Measurements from ENCODE around the gene CASQ1. TPM values are rescaled to one million over a fixed set of nuclear protein-coding genes. Genes with fewer than 3 reads are reported as not detected.

The CASQ1 gene
- total and polyA plus RNA-seq, 9 of the 15 experiments (the other 6 are each of a cell fraction or from before 2014, with no cell fraction given): not detected

- DNase-seq (ENCODE audit: extremely low read depth in 1 of 4, low spot score in 3 of 4): no peak
- no peaks in the 10 kb centered on the region for H4K20me1 ChIP-seq (replicated peaks; ENCODE audit: control insufficient read depth, insufficient read depth, low read length)
- in situ Hi-C loops (cut with MboI) (no loop called here), intact Hi-C loops (cut with micrococcal nuclease) (no loop called here)
- WGBS (ENCODE audit: insufficient coverage, low coverage, missing lambda C conversion rate): 4% methylated on average over 4 of the region's 4 CpGs
- no peak for FAIRE-seq
- TF ChIP-seq NR2C1 (IDR thresholded peaks at IDR 0.05) (no peak), NR2C1 (tag; IDR thresholded peaks at IDR 0.05) (no peak), CBFA2T3 (IDR thresholded peaks at IDR 0.05) (no peak), NR2F6 (CRISPR knock-in tag; IDR thresholded peaks at IDR 0.05) (no peak), ZNF551 (CRISPR knock-in tag; IDR thresholded peaks at IDR 0.05) (no peak), ZBTB33 (CRISPR knock-in tag; IDR thresholded peaks at IDR 0.05) (no peak), MBD2 (IDR thresholded peaks at IDR 0.05; ENCODE audit: borderline replicate concordance, low read depth) (no peak), DIDO1 (tag; IDR thresholded peaks at IDR 0.05; ENCODE audit: low read depth) (no peak), ZNF41 (CRISPR knock-in tag; conservative IDR thresholded peaks at IDR 0.05) (no peak), GABPA (tag; conservative IDR thresholded peaks at IDR 0.05; ENCODE audit: low read depth) (no peak), ZBTB8A (IDR thresholded peaks at IDR 0.05; ENCODE audit: partially characterized antibody) (no peak)
- TF ChIP-seq, protein P1, sequence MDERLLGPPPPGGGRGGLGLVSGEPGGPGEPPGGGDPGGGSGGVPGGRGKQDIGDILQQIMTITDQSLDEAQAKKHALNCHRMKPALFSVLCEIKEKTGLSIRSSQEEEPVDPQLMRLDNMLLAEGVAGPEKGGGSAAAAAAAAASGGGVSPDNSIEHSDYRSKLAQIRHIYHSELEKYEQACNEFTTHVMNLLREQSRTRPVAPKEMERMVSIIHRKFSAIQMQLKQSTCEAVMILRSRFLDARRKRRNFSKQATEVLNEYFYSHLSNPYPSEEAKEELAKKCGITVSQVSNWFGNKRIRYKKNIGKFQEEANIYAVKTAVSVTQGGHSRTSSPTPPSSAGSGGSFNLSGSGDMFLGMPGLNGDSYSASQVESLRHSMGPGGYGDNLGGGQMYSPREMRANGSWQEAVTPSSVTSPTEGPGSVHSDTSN (CRISPR knock-in tag; IDR thresholded peaks at IDR 0.05; ENCODE audit: low read depth): no peak
- TF ChIP-seq, protein P1 (tag; conservative IDR thresholded peaks at IDR 0.05; ENCODE audit: low read depth): no peak
- TF ChIP-seq, protein P2, sequence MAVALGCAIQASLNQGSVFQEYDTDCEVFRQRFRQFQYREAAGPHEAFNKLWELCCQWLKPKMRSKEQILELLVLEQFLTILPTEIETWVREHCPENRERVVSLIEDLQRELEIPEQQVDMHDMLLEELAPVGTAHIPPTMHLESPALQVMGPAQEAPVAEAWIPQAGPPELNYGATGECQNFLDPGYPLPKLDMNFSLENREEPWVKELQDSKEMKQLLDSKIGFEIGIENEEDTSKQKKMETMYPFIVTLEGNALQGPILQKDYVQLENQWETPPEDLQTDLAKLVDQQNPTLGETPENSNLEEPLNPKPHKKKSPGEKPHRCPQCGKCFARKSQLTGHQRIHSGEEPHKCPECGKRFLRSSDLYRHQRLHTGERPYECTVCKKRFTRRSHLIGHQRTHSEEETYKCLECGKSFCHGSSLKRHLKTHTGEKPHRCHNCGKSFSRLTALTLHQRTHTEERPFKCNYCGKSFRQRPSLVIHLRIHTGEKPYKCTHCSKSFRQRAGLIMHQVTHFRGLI (CRISPR knock-in tag; IDR thresholded peaks at IDR 0.05): no peak
- ChIA-PET CTCF (ENCODE audit: low intra/inter-chr PET ratio) (no interaction called here), POLR2A (no interaction called here)
- no peak for ATAC-seq
- H3K9ac ChIP-seq (ENCODE audit: insufficient read depth in 1 of 2, low read depth in 2 of 2, low read length in 2 of 2): no peak overlapping the region
- H3K79me2 ChIP-seq (ENCODE audit: control insufficient read depth, insufficient read depth, low read length): no peaks in the 10 kb centered on the region
- H2AFZ ChIP-seq (ENCODE audit: low read depth, low read length): no peak overlapping the region
- no peaks in the 10 kb centered on the region for H3K9me1 ChIP-seq (ENCODE audit: control insufficient read depth, insufficient read depth, low read length)
- H3K9me3 ChIP-seq (replicated peaks; ENCODE audit: control insufficient read depth, insufficient read depth, low read depth, low read length): no peaks in the 10 kb centered on the region
- no peaks in the 10 kb centered on the region for H3K4me1 ChIP-seq (replicated peaks in 1 of 2; ENCODE audit: control insufficient read depth in 2 of 2, insufficient read depth in 2 of 2, low read length in 2 of 2)
- BruUV-seq (replicated peaks): no TSS peak
- no peak overlapping the region for H3K4me2 ChIP-seq (ENCODE audit: insufficient read depth, low read length)
- no peak overlapping the region for H3K4me3 ChIP-seq
- H3K27ac ChIP-seq (ENCODE audit: extremely low read depth, low read depth, low read length): no peak overlapping the region
- no peaks in the 10 kb centered on the region for H3K36me3 ChIP-seq (ENCODE audit: control insufficient read depth, insufficient read depth, low read length)
- peaks cover 3 to 25% of the 10 kb centered on the region in 2 experiments; a peak in 3 of 5 replicates for H3K27me3 ChIP-seq (ENCODE audit: control insufficient read depth in 2 of 2, insufficient read depth in 2 of 2, low read length in 2 of 2)
Observed at GRCh38 chr1:160157174-160157573, 33.2 kb upstream of the CASQ1 start.

Data from K562 (cell line).